ENCODE measurements around the gene GLI3.

GRCh38 chr7:42023262-42023661 is 213.7 kb downstream of the GLI3 start:
- TF ChIP-seq RAD21 (IDR thresholded peaks at IDR 0.05; ENCODE audit: low read length): no peak
- no peak for TF ChIP-seq REST (IDR thresholded peaks at IDR 0.05; ENCODE audit: low read depth, low read length)
- no peak for TF ChIP-seq GABPA (IDR thresholded peaks at IDR 0.05; ENCODE audit: low read depth)
- no peak for TF ChIP-seq CTCF (IDR thresholded peaks at IDR 0.05)
- TF ChIP-seq EZH2phosphoT487 (IDR thresholded peaks at IDR 0.05; ENCODE audit: borderline replicate concordance, low read depth): no peak
- no peak for TF ChIP-seq NRF1 (IDR thresholded peaks at IDR 0.05; ENCODE audit: low read depth, low read length)
- TF ChIP-seq YY1 (IDR thresholded peaks at IDR 0.05; ENCODE audit: low read depth): no peak

Measured in SK-N-SH (cell line).